Metanephros (tissue), 2 donors: ENCODE results near the gene RBBP7. TPM values are rescaled to one million over a fixed set of nuclear protein-coding genes. Genes with fewer than 3 reads are reported as not detected.

Experiments
- small RNA-seq: library from RNA; depleted of rRNA; stranded (forward); fragments of <200 nt; gene quantifications from one replicate; pipeline ENCODE3, GENCODE V24; 2014; ENCODE audit warnings: low replicate concordance
- total RNA-seq: library from RNA; depleted of rRNA; stranded (reverse); fragments of >200 nt; gene quantifications from one replicate; pipeline ENCODE4 v1.2.3, GENCODE V29; 2014

The RBBP7 gene
- 115 TPM for total RNA-seq

DNA sequence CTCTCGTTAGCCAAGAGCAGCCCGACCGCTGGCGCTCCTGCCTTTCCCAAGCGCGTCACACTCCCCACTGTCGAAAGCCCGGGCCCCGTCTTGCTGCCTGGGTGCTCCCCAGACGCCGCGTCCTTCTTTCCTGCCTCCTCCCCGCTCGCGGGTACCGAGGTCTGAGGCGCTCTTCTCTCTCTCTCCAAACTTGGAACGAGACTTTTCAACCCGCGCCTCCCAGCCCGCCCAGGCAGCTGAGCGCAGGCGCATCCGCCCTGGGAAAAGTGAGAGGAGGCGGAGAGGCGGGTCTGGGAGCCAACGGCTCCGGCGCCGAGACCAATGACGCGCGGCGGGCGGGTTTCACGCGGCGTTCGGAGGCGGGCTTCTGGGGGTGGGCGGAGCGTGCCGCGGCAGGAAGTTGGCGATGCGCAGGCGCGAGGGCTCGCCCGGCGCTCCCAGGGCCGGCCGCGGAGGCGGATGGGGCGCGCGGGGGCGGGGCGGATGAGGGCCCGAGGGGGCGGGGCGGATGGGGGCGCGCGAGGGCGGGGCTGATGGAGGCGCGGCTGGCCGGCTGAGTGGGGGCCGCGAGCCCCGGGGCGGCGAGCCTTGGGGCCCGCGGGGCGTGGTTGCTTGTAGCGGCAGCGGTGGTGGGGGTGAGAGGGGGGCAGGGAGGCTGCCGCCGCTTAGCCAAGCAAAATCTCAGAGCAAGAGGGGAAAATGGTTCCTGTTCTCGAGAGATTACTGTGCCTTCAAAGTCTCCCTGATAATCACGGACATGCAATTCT, at the start of gene RBBP7:
TSS of gene RBBP7 (minus strand) at position 268 of the 767 bp plus-strand sequence. CDS start 309 bp downstream, outside the sequence.

Small RNA genes lying within 50 kb of the gene (small RNA-seq; reads per million reads assigned to genes)
- gene RF00019 (not detected), gene RNU4-6P (not detected), gene RPL12P49 (not detected)

Other genes with a start within 250 kb of the RBBP7 start
- not detected for gene S100G, start 220.2 kb downstream of the RBBP7 start, total RNA-seq
- gene CTPS2, start 157.7 kb downstream of the RBBP7 start, total RNA-seq: 30.0 TPM
- gene SYAP1, start 150.8 kb downstream of the RBBP7 start, total RNA-seq: 27.0 TPM
- gene TXLNG, start 83.9 kb downstream of the RBBP7 start, total RNA-seq: 9.4 TPM
- 16.2 TPM for gene REPS2, start 76.3 kb upstream of the RBBP7 start, total RNA-seq